Measurements from ENCODE around the gene PARP12. TPM values are rescaled to one million over a fixed set of nuclear protein-coding genes. Genes with fewer than 3 reads are reported as not detected.

The PARP12 gene
- total and polyA plus RNA-seq, 8 donors: 29.4 to 68.2 (median 33.5) TPM

GRCh38 chr7:140051820-140052219, 10.9 kb downstream of the PARP12 start:
- intact Hi-C loops (cut with DNase I): no loop called here
- ATAC-seq (no peak), DNase-seq (no peak)
- H3K27me3 ChIP-seq: no peaks in the 10 kb centered on the region
- no peaks in the 10 kb centered on the region for H3K9me3 ChIP-seq
- H3K27ac ChIP-seq: no peak overlapping the region
- H3K4me3 ChIP-seq: no peak overlapping the region
- H3K36me3 ChIP-seq: peaks cover 0 to 58% of the 10 kb centered on the region in 2 donors
- H3K4me1 ChIP-seq: peaks cover 0 to 15% of the 10 kb centered on the region in 2 donors
- no peak for TF ChIP-seq CTCF (IDR thresholded peaks at IDR 0.05)

- Histone ChIP-seq H3K9me3 (no peaks in the 10 kb centered on the region), H3K36me3 (peaks cover 0 to 59% of the 10 kb centered on the region in 2 donors), H3K27me3 (no peaks in the 10 kb centered on the region), H3K27ac (no peak overlapping the region), H3K4me1 (peaks cover 0 to 15% of the 10 kb centered on the region in 2 donors), H3K4me3 (no peak overlapping the region)
- no peak for ATAC-seq
- TF ChIP-seq CTCF (IDR thresholded peaks at IDR 0.05): no peak
- intact Hi-C loops (cut with DNase I): no loop called here
- no peak for DNase-seq
These were observed 12.7 kb downstream of the PARP12 start for GRCh38 chr7:140050100-140050499.

GRCh38 chr7:140049339-140050024, 13.3 kb downstream of the PARP12 start:
- intact Hi-C loops (cut with DNase I): no loop called here
- H3K27ac ChIP-seq: peak overlapping the region in 1 of 2 donors; percentile 45
- ATAC-seq: peak; percentile 80
- H3K4me3 ChIP-seq: no peak overlapping the region
- H3K9me3 ChIP-seq: no peaks in the 10 kb centered on the region
- peaks cover 0 to 59% of the 10 kb centered on the region in 2 donors for H3K36me3 ChIP-seq
- H3K4me1 ChIP-seq: peaks cover 0 to 15% of the 10 kb centered on the region in 2 donors
- no peaks in the 10 kb centered on the region for H3K27me3 ChIP-seq
- DNase-seq: no peak
- TF ChIP-seq CTCF (IDR thresholded peaks at IDR 0.05): no peak

GRCh38 chr7:140048989-140049338, 13.8 kb downstream of the PARP12 start:
- no peak for DNase-seq
- Histone ChIP-seq H3K4me3 (no peak overlapping the region), H3K9me3 (no peaks in the 10 kb centered on the region), H3K27me3 (no peaks in the 10 kb centered on the region), H3K27ac (peak overlapping the region in 1 of 2 donors; percentile 45), H3K36me3 (peaks cover 0 to 59% of the 10 kb centered on the region in 2 donors), H3K4me1 (peaks cover 0 to 10% of the 10 kb centered on the region in 2 donors)
- TF ChIP-seq CTCF (IDR thresholded peaks at IDR 0.05): no peak
- intact Hi-C loops (cut with DNase I): no loop called here
- no peak for ATAC-seq

- Histone ChIP-seq H3K36me3 (peaks cover 0 to 57% of the 10 kb centered on the region in 2 donors), H3K27ac (no peak overlapping the region), H3K4me1 (peaks cover 0 to 9% of the 10 kb centered on the region in 2 donors), H3K27me3 (no peaks in the 10 kb centered on the region), H3K9me3 (no peaks in the 10 kb centered on the region), H3K4me3 (no peak overlapping the region)
- intact Hi-C loops (cut with DNase I): no loop called here
- TF ChIP-seq CTCF (IDR thresholded peaks at IDR 0.05): no peak
- ATAC-seq: no peak
- no peak for DNase-seq
These were observed 14.6 kb downstream of the PARP12 start for GRCh38 chr7:140048138-140048537.
